IMR-90 (cell line): ENCODE results near the gene PEX5L.

Experiments used
- MXI1 ChIP-seq: IDR thresholded peaks from 2 replicates; pipeline ENCODE4 v1.6.1; 2012; ENCODE audit warnings: low read depth, mild to moderate bottlenecking, low read length, moderate library complexity, borderline replicate concordance
- NFE2L2 ChIP-seq: fragments of 150-350 bp; IDR thresholded peaks from 2 replicates; pipeline ENCODE4 v1.6.1; 2016; ENCODE audit warnings: low read depth, mild to moderate bottlenecking, low read length
- POLR2A ChIP-seq: IDR thresholded peaks from 2 replicates; pipeline ENCODE4 v1.6.1; 2012; ENCODE audit warnings: mild to moderate bottlenecking, low read depth, low read length
- SMC3 ChIP-seq: fragments of 150-350 bp; IDR thresholded peaks from 2 replicates; pipeline ENCODE4 v1.6.1; 2016; ENCODE audit warnings: low read depth, mild to moderate bottlenecking, antibody characterized with exemption, low read length, moderate library complexity
- TF ChIP-seq, protein P1 (sequence below): conservative IDR thresholded peaks from 2 replicates; pipeline ENCODE4 v1.5.1; 2012; ENCODE audit warnings: mild to moderate bottlenecking, low read depth, low read length, improper control_type of control experiment
- TF ChIP-seq, protein P2 (sequence below): fragments of 150-350 bp; IDR thresholded peaks from 2 replicates; pipeline ENCODE4 v1.6.1; 2017; ENCODE audit warnings: mild to moderate bottlenecking, antibody characterized with exemption, low read length, low read depth

DNA sequence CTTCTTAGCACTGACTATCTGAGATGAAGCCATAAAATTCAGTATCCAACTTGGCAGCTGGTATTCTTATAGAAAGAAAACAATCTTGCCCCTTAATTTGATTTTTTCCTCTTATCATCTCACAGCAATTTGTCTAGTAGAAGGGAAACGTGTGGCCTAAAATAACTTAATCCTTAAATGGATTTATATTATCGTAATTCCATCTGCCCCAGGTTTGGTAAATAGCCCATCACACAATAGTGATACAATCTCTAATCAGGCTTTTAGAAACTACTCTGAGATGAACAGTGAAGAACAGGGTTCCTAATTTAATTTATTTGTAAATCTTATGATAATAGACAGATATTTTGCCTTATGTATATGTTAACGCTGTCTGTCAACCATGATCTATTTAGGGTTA lies 24.8 kb downstream of the PEX5L start:
- TF ChIP-seq MXI1 (no peak), POLR2A (no peak), SMC3 (no peak), NFE2L2 (no peak)
- TF ChIP-seq, protein P1, sequence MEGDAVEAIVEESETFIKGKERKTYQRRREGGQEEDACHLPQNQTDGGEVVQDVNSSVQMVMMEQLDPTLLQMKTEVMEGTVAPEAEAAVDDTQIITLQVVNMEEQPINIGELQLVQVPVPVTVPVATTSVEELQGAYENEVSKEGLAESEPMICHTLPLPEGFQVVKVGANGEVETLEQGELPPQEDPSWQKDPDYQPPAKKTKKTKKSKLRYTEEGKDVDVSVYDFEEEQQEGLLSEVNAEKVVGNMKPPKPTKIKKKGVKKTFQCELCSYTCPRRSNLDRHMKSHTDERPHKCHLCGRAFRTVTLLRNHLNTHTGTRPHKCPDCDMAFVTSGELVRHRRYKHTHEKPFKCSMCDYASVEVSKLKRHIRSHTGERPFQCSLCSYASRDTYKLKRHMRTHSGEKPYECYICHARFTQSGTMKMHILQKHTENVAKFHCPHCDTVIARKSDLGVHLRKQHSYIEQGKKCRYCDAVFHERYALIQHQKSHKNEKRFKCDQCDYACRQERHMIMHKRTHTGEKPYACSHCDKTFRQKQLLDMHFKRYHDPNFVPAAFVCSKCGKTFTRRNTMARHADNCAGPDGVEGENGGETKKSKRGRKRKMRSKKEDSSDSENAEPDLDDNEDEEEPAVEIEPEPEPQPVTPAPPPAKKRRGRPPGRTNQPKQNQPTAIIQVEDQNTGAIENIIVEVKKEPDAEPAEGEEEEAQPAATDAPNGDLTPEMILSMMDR = no peak
- TF ChIP-seq, protein P2, sequence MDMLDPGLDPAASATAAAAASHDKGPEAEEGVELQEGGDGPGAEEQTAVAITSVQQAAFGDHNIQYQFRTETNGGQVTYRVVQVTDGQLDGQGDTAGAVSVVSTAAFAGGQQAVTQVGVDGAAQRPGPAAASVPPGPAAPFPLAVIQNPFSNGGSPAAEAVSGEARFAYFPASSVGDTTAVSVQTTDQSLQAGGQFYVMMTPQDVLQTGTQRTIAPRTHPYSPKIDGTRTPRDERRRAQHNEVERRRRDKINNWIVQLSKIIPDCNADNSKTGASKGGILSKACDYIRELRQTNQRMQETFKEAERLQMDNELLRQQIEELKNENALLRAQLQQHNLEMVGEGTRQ = no peak
